GM19463 (cell line): ENCODE measurements around the gene RNU1-3.
"Not testable (repeated sequence)": the region's sequence is repeated elsewhere in the genome, so short reads cannot be mapped to it uniquely, and the experiment has no call there.

Experiments
- ATAC-seq: cut with Tn5 transposase; IDR thresholded peaks from one replicate; pipeline ENCODE4 v1.9.1; 2021; ENCODE audit warnings: mild to moderate bottlenecking, moderate library complexity; ENCODE audit not compliant: unreplicated experiment

Gene RNU1-3

DNA sequence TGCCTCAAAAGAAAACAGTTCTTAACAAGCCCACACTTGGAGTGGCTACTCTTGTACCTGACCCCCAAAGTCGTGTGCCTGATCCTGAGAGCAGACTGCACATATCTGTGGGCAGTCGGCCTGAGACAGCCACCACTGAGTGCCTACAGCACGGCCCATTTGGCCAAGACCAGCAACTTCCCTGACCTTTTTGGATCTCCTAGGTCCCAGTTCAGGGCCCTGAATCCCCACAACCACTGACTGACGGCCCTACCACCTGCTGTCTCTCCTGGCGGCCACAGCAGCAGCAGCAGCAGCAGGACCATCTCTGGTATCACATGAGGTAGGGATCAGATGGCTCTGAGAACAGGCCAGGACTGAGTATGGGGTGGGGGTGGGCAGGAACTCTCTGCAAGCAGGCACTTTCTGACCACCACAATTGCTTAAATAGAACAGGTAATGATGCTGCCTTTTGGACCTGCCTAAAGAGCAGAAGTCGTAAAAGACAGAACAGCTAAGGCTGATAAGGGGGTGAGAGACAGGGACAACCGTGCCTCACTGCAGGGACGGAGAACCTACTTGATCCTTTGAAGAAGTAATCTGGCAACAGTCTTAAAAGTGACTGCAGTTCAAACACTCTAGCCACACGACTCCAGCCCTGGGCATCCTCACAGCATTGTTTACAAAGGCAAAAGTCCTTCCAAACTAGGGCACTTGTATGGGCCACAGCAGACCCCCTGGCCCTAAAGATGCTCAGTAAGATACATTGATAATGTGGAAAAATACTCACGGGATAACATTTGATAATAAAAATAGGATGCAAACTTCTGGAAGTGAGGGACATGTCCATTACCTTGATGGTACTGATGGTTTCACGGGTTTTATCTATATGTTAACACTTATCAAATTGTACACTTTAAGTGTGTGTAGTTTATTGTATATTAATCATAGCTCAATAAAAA, 27.4 kb downstream of the RNU1-3 start:
- not testable (repeated sequence) for ATAC-seq

DNA sequence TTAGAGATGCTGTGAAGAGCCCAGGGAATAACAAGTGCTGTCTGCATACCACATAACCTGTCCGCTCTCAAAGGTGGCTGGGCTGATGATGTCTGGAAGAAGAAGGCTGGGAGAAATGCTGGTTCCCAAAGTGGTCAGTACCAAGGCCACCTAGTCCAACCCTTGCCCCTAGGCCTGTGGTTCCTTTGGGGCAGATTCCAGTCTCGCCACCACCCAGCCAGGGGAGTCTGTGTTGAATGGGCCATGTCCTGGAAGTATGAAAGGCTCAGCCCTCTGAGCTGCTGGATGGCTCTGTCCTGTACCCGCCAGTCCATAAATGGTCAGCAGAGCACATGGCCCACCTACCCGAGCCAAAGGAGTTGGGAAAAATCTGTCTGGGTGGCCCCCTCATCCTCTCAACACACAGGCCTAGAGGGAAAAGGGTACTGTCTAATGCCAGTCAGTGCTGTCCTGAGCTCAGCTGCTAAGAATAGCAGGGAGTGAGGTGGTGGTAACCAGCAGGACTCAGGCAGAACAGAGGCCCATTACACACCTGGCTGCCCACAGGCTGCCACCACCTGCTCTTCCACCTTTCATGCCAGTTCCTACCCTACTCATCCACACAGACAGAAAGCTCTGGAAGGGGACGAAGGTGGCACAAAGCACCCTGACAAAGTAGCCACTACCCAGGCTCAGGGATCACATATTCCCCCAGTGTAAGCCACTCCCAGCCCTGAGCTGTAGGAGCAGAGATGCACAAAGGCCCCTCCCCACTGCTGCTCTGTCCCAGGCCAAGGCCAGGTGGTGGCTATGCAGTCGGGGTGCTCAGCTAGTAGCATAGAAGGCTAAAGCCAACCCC, 28.6 kb downstream of the RNU1-3 start:
- not testable (repeated sequence) for ATAC-seq

DNA sequence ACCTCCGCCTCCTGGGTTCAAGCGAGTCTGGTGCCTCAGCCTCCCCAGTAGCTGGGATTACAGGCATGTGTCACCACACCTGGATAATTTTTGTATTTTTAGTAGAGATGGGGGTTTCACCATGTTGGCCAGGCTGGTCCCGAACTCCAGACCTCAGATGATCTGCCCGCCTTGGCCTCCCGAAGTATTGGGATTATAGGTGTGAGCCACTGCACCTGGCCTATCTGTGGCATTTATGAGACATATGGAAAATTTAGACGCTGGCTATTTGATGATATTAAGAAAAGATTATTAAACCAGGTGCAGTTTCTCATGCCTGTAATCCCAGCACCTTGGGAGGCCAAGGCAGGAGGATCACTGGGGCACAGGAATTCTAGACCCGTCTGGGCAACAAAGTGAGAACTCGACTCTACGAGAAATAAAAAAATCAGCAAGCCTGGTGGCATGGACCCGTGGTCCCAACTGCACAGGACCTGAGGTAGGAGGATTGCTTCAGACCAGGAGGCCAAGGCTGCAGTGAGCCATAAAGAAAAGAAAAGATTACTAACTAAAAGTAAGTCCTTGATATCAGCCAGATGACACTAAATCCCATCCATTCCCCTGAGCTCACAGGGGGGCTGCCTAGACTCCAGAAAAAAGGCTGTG, 30.1 kb downstream of the RNU1-3 start:
- not testable (repeated sequence) for ATAC-seq

DNA sequence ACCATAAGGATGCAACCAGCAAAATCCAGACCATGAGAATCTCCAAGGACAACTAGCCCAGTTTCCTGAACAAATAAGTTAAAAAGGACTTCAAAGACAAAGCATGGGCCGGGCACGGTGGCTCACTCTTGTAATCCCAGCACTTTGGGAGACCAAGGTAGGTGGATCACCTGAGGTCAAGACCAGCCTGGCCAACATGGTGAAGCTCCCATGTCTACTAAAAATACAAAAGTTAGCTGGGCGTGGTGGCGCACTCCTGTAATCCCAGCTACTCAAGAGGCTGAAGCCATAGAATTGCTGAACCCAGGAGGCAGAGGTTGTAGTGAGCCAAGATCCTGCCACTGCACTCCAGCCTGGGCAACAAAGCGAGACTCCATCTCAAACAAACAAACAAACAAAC, 30.8 kb downstream of the RNU1-3 start:
- ATAC-seq: not testable (repeated sequence)

DNA sequence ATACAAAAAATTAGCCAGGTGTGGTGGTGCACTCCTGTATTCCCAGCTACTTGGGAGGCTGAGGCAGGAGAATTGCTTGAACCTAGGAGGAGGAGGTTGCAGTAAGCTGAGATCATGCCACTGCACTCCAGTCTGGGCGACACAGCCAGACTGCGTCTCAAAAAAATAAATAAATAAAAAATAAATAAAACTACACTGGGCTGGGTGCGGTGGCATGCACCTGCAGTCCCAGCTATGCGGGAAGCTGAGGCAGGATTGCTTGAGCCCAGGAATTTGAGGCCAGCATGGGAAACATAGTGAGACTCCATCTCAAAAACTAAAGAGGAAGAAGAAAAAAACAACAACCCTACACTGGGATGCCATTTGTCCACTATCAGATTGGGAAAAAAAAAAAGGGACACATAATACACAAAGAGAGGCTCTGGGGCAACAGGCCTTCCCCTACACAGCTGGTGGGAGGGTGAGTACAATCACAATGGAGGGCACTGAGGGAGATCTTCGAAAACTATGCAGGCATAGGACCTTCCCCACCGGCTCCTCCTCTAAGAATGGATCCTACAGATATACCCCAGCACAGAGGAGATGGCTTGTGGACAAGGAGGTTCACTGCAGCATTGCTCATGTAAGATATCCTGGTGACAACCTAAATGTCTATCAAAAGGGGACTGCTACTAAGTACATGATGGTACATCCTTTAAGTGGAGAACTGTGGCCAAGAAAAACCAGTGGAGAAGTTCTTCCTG, 33.0 kb downstream of the RNU1-3 start:
- ATAC-seq: not testable (repeated sequence)

DNA sequence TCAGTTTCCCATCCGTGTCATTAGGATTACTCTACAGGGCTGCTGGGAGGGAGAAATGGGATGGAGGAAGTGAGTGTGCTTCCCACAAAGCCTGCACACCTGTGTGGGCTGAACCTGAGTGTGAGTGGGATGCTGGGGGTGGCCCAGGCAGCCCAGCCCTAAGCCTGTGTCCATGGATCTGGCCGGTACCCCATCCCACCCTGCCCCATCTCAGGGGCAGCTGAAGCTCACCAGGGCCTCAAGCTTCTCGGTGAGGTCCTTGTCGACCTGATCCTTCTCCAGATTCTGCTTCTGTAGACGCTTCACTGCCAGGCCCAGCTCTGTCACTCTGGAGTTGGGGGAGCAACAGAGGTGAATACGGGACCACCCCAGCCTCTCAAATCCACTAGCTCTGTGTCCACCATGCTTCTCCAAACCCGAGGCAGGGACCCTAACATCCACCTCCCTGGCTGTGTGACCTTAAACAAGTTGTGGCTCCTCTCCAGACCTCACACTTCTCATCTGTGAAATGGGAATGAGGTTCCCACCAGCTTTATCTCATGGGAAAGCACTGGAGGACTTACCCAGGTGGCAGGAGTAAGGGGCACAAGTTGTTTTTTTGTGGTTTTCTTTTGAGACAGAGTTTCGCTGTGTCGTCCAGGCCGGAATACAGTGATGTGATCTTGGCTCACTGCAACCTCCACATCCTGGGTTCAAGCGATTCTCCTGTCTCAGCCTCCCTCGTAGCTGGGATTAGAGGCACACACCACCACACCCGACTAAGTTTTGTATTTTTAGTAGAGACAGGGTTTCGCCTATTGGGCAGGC, 34.5 kb downstream of the RNU1-3 start:
- not testable (repeated sequence) for ATAC-seq

DNA sequence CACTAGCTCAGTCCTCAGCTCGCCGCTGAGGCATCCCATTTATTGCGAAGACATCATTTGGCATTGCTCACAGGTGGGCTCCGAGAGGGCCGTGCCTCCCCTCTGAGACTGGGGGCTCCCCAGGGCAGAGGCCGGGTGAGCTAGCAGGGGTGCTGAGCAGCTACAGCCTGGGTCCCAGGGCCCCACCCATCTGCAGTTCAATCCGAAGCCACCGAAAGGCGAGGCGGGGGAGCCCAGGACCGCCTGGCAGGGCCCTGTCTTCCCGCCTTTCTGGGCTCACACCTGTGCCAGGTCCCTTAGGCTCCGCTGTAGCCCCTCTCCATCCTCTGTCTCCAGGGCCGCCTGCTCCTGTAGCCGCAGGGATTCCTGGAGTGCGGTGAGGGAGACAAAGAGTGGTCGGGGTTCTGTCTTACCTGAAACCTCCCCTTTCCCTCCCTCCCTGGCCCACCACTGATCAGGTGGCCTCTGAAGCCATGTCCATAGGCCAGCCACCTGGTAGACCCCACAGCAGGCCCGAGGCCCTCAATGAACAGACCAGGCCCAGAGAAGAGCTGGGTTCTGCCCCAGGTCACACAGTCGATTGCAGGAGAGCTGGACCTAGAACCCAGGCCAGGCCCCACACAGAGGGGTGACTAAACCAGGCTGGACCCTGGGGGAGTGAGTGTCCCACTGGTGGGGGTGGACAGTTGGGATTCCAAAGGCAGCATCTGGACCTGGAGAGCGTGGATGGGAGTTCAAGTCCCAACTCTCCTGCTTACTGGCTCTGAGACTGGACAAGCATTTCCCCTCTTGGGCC, 35.3 kb downstream of the RNU1-3 start:
- no peak for ATAC-seq

DNA sequence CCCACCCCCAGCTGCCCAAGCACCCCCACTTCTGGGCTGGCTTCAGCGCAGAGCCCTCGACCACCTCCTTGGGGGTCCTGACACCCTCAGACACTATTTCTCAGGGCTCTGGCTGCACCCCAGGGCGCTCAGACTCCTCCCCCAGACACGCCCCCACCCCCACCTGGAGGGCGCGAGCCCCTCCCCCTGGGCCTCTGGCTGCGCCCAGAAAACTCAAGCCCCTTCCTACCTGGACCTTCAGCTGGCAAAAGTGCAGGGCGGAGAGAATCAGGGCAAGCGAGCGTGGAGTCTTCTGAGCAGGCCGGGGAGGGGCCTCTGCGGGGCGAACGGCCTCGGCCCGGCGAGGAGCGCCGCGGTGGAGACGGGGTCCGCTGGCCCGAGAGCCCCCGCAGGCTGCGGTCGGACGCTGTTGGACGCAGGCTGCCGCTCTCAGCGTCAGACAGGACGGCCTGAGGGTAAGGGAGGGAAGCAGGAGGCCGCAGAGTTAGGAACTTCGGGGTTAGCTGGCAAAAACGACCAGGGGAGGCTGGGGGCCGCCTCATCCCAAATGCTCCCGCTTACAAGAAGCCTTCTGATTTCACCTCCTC, 36.0 kb downstream of the RNU1-3 start:
- no peak for ATAC-seq

DNA sequence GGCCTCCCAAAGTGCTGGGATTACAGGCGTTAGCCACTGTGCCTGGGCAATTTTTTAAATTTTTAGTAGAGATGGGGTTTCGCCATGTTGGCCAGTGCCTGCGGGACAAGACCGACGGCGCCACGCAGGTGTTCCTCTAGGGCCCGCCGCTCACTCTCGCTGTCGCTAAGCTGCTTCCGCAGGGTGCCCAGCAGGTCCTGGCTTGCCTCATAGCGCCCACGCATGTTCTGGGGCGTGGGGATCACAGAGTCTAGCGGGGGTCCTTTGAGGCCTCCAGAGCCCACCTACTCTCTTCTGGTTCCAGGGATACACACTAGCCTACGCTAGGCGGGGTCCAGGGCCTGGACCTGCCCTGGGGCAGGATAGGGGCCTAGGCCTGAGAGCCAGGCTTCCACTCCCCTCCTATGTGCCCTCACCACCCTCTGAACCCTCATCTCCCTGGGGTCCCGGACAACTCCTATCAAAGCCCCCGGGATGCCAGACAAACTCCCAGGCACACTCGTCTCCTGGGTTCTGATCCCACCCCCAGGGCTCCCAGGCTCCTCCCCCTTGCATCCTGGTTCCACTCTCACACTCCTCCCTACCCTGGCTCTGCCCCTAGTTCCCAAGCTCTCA, 36.7 kb downstream of the RNU1-3 start:
- not testable (repeated sequence) for ATAC-seq

DNA sequence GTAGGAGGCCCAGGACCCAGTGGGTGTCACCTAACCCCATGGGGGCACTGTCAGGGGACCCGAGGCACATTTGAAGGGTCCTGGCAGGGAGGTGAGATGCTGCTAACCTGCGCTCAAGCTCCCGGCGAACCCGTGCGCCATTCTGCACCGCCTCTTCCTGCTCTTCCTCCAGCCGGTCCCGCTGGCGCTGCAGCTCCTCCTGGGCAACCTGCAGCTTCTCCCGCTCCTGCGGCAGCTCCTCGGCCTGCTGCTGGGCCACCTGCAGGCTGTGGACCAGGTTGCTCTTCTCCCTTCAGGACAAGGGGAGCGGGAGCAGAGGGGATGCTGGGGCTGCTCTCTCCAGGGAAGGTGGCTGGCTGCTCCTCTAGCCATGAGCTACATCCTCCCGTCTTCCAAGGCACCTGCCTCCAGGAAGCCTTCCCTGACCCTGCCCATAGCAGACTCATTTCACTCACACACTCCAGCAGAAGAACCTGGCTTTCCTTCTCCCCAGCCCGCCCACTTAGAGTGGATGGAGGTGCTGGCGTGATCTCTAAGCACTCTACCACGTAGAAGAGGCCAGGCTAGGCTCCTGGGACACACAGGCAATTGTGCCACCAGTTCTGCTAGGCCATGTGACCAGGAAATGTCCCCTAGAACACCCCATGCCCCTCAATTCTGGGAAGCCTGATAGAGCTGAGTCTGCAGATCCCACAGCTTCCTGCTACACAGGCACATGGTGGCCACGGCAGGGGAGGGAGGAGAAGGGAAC, 38.2 kb downstream of the RNU1-3 start:
- ATAC-seq: no peak

DNA sequence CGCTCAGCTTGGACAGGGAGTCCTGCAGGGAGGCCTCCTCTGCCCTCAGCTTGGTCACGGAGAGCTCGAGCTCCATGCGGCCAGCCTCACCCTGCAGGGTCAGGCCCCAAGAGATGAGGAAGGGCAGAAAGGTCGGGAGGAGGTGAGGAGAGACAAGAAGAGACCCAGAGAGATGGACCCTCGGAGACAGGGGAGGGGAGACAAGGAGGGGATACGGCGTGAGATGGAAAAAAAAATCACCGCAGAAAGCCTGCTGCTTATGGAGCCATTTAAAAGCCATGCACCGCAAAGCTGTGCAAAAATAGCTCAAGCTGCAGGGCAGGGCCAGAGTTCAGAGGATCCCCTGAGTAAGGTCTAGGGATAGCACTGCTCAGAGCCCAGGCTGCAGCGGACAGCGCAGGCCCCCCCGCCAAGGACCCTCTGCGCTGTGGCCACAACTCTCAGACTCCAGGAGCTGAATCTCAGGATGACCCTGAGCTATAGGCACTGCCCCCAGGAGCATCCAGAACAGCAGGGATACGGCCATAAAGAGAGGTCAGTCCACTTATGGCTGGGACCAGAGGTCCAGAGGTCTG, 40.3 kb downstream of the RNU1-3 start:
- not testable (repeated sequence) for ATAC-seq

DNA sequence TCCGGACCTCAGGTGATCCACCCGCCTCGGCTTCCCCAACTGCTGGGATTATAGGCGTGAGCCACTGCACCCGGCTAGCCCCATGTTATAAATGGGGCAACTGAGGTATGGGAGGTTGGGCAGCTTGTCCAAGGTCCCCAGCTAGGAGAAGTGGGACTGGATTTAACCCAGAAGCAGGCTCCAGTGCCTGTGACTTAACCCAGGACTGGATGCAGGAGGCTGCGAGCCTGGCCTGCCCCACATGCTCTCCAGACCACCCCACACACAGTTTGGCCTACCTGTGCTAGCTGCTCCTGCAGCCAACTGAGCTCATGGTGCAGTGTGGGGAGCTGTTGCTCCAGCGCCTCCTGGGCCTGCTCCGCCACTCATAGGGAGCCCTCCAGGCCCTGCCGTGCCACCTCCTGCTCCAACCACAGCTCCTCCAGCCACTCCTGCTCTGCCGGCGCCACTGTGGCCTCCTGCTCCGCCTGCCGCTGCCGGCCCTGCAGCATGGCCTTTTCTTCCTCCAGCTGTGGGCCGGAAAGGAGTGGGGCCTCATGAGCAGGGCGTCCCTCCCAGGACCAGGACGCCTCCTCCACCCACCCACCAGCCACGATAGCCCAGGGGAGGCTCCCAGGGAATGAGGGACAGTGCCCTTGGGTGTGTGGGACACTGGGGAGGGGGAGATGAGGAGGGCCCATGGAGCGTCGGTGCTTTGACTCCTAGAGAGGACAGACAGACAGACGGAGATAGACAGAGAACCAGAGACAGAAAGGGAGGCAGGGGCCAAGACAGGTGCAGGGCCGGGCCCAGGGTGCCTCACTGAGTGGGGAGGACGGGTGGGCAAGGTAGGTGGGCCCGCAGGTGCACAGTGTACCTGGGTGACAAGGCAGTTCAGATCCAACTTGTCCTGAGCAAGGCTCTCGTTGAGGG, 41.0 kb downstream of the RNU1-3 start:
- ATAC-seq: no peak

DNA sequence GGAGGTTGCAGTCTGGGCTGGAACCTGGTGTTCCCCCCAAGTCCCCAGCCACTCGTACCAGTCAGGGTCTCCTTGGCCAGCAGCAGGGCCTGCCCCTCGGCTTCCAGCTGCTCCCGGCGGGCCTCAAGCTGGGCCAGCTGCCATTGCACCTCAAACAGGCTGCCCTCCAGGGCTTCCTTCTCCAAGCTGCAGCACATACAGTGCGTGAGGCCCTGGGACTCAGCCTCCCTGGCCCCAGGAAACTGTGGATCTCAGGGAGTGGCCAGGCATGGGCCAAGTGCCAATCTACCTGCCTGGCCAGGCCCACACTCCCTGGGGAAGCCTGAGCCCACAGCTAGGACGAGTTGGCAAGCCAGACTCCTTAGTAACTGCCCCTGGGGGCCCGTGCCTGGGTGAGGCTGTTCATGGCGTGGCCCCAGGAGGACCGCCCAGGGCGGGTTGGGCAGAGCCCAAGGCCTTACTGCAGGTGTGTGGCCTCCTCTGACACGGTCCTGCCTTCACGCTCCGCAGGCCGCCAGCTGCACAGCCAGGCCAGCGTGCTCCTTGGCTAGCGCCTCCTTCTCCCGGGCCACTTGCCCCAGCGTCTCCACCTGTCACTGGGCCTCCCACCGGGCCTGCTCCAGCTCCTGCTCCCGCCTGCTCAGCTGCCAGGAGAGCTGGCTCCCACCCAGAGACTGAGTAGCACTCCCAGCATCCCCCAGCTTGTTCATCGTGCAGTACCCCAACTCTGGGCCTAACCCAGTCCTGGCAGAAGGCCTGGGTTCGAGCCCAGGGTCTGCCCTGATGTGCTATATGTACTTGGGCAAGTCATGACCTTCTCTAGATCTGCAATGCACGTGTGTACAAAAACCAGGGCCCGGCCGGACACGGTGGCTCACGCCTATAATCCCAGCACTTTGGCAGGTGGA, 42.7 kb downstream of the RNU1-3 start:
- ATAC-seq: not testable (repeated sequence)

DNA sequence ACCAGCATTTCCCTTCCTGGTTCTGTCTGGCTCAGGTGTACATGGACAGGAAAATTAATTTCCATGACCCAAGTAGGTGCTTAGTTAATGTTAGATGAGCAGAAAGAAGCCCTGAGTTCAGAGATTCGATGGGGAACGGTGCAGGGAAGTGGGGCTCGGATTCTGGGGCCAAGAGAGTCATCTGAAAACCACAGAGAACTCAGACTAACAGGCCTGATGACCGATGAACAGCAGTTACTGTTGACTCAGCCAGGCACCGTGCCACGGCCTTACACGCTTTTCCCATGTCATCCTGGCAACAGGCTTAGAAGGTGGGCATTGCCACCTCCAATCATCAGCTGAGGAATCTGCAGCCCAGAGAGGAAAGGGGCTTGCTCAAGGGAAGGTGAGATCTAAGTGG, 43.4 kb downstream of the RNU1-3 start:
- ATAC-seq: not testable (repeated sequence)
